T-helper 1 cell treated with Interleukin-12 subunit alpha and Interleukin-12 subunit beta and Interleukin-4 antibody, amounts not matched to agents 30 μg/mL and 1 μg/mL, for 36 hours (primary cell): Measurements from ENCODE around the gene DCDC2B.

Source experiments
- H3K27ac Mint-ChIP-seq: one replicate; pipeline ENCODE4 v1.8.0; 2021; ENCODE audit warnings: mild to moderate bottlenecking, mixed read lengths
- H3K27me3 Mint-ChIP-seq: one replicate; pipeline ENCODE4 v1.8.0; 2021; ENCODE audit warnings: low read depth, mixed read lengths
- H3K36me3 Mint-ChIP-seq: one replicate; pipeline ENCODE4 v1.8.0; 2021; ENCODE audit warnings: low read depth, mixed read lengths
- H3K4me1 Mint-ChIP-seq: one replicate; pipeline ENCODE4 v1.8.0; 2021; ENCODE audit warnings: low read depth, mixed read lengths
- H3K4me3 Mint-ChIP-seq: one replicate; pipeline ENCODE4 v1.8.0; 2021; ENCODE audit warnings: mild to moderate bottlenecking, moderate library complexity, mixed read lengths
- H3K9me3 Mint-ChIP-seq: one replicate; pipeline ENCODE4 v1.8.0; 2021; ENCODE audit warnings: mixed read lengths

Gene DCDC2B

GRCh38 chr1:32186077-32186476 lies 22.8 kb upstream of the DCDC2B start:
- Mint-ChIP-seq H3K4me1 (peaks cover 39% of the 10 kb centered on the region), H3K4me3 (peak overlapping the region; percentile 47), H3K9me3 (no peaks in the 10 kb centered on the region), H3K27me3 (no peaks in the 10 kb centered on the region), H3K27ac (peak overlapping the region; percentile 83), H3K36me3 (peaks cover 55% of the 10 kb centered on the region)

GRCh38 chr1:32186491-32186890 lies 22.4 kb upstream of the DCDC2B start:
- no peaks in the 10 kb centered on the region for H3K9me3 Mint-ChIP-seq

GRCh38 chr1:32187850-32188249 lies 21.0 kb upstream of the DCDC2B start:
- Mint-ChIP-seq H3K4me3 (no peak overlapping the region), H3K27me3 (no peaks in the 10 kb centered on the region), H3K36me3 (peaks cover 57% of the 10 kb centered on the region), H3K4me1 (peaks cover 31% of the 10 kb centered on the region), H3K9me3 (no peaks in the 10 kb centered on the region), H3K27ac (no peak overlapping the region)

More at GRCh38 chr1:32186491-32186890, 22.4 kb upstream of the DCDC2B start:
- Mint-ChIP-seq H3K36me3 (peaks cover 52% of the 10 kb centered on the region), H3K27me3 (no peaks in the 10 kb centered on the region), H3K4me3 (peak overlapping the region; percentile 47), H3K27ac (peak overlapping the region; percentile 83), H3K4me1 (peaks cover 35% of the 10 kb centered on the region)

- H3K27me3 Mint-ChIP-seq, result no peaks in the 10 kb centered on the region
- no peak overlapping the region for H3K4me3 Mint-ChIP-seq
- H3K9me3 Mint-ChIP-seq, result no peaks in the 10 kb centered on the region
- peaks cover 73% of the 10 kb centered on the region for H3K36me3 Mint-ChIP-seq
- no peak overlapping the region for H3K27ac Mint-ChIP-seq
- peaks cover 41% of the 10 kb centered on the region for H3K4me1 Mint-ChIP-seq
Measured at GRCh38 chr1:32192220-32192948, 16.5 kb upstream of the DCDC2B start.

- Mint-ChIP-seq H3K9me3 (no peaks in the 10 kb centered on the region), H3K36me3 (peaks cover 65% of the 10 kb centered on the region), H3K27me3 (no peaks in the 10 kb centered on the region), H3K4me1 (peaks cover 47% of the 10 kb centered on the region), H3K27ac (no peak overlapping the region), H3K4me3 (no peak overlapping the region)
Measured at GRCh38 chr1:32194984-32195383, 13.9 kb upstream of the DCDC2B start.

- no peaks in the 10 kb centered on the region for H3K27me3 Mint-ChIP-seq
- peaks cover 52% of the 10 kb centered on the region for H3K4me1 Mint-ChIP-seq
- no peak overlapping the region for H3K4me3 Mint-ChIP-seq
- no peaks in the 10 kb centered on the region for H3K9me3 Mint-ChIP-seq
- H3K27ac Mint-ChIP-seq, result no peak overlapping the region
- peaks cover 62% of the 10 kb centered on the region for H3K36me3 Mint-ChIP-seq
Measured at GRCh38 chr1:32195531-32195930, 13.4 kb upstream of the DCDC2B start.

GRCh38 chr1:32195972-32196823 lies 12.7 kb upstream of the DCDC2B start:
- peak overlapping the region; percentile 65 for H3K4me3 Mint-ChIP-seq
- H3K4me1 Mint-ChIP-seq, result peaks cover 52% of the 10 kb centered on the region
- no peaks in the 10 kb centered on the region for H3K9me3 Mint-ChIP-seq
- H3K27ac Mint-ChIP-seq, result peak overlapping the region; percentile 68
- H3K27me3 Mint-ChIP-seq, result no peaks in the 10 kb centered on the region
- H3K36me3 Mint-ChIP-seq, result peaks cover 62% of the 10 kb centered on the region

GRCh38 chr1:32197074-32197473 lies 11.8 kb upstream of the DCDC2B start:
- Mint-ChIP-seq H3K4me3 (no peak overlapping the region), H3K36me3 (peaks cover 55% of the 10 kb centered on the region), H3K27me3 (no peaks in the 10 kb centered on the region), H3K9me3 (no peaks in the 10 kb centered on the region), H3K27ac (peak overlapping the region; percentile 55), H3K4me1 (peaks cover 60% of the 10 kb centered on the region)

GRCh38 chr1:32197837-32198236 lies 11.1 kb upstream of the DCDC2B start:
- H3K36me3 Mint-ChIP-seq, result peaks cover 48% of the 10 kb centered on the region
- H3K4me3 Mint-ChIP-seq, result no peak overlapping the region
- H3K27ac Mint-ChIP-seq, result no peak overlapping the region
- H3K4me1 Mint-ChIP-seq, result peaks cover 64% of the 10 kb centered on the region
- no peaks in the 10 kb centered on the region for H3K9me3 Mint-ChIP-seq
- no peaks in the 10 kb centered on the region for H3K27me3 Mint-ChIP-seq

- peaks cover 61% of the 10 kb centered on the region for H3K4me1 Mint-ChIP-seq
- peak overlapping the region; percentile 76 for H3K27ac Mint-ChIP-seq
Measured at GRCh38 chr1:32198237-32199042, 10.4 kb upstream of the DCDC2B start.

GRCh38 chr1:32199043-32199716 lies 9.7 kb upstream of the DCDC2B start:
- H3K27ac Mint-ChIP-seq, result no peak overlapping the region

More at GRCh38 chr1:32198237-32199042, 10.4 kb upstream of the DCDC2B start:
- no peaks in the 10 kb centered on the region for H3K9me3 Mint-ChIP-seq
- no peaks in the 10 kb centered on the region for H3K27me3 Mint-ChIP-seq
- peaks cover 43% of the 10 kb centered on the region for H3K36me3 Mint-ChIP-seq
- no peak overlapping the region for H3K4me3 Mint-ChIP-seq

GRCh38 chr1:32199717-32200072 lies 9.2 kb upstream of the DCDC2B start:
- Mint-ChIP-seq H3K4me3 (peak overlapping the region; percentile 83), H3K27ac (no peak overlapping the region), H3K36me3 (peaks cover 33% of the 10 kb centered on the region), H3K4me1 (peaks cover 55% of the 10 kb centered on the region), H3K9me3 (no peaks in the 10 kb centered on the region), H3K27me3 (no peaks in the 10 kb centered on the region)

More at GRCh38 chr1:32199043-32199716, 9.7 kb upstream of the DCDC2B start:
- H3K4me3 Mint-ChIP-seq, result no peak overlapping the region
- H3K9me3 Mint-ChIP-seq, result no peaks in the 10 kb centered on the region
- peaks cover 56% of the 10 kb centered on the region for H3K4me1 Mint-ChIP-seq
- H3K36me3 Mint-ChIP-seq, result peaks cover 38% of the 10 kb centered on the region
- H3K27me3 Mint-ChIP-seq, result no peaks in the 10 kb centered on the region

GRCh38 chr1:32200226-32201010 lies 8.5 kb upstream of the DCDC2B start, which contains the start of gene CCDC28B:
Gene CCDC28B, plus strand, starts transcription at chr1:32200595. Its CDS starts 1,341 bp downstream, at chr1:32201936.
- peak within 1 kb of the TSS; percentile 83 for H3K4me3 Mint-ChIP-seq
- peaks cover 25% of the 10 kb centered on the region for H3K36me3 Mint-ChIP-seq
- H3K27me3 Mint-ChIP-seq, result no peaks in the 10 kb centered on the region
- H3K4me1 Mint-ChIP-seq, result peaks cover 48% of the 10 kb centered on the region
- H3K9me3 Mint-ChIP-seq, result no peaks in the 10 kb centered on the region
- H3K27ac Mint-ChIP-seq, result peak within 1 kb of the TSS; percentile 78
